ENCODE measurements around the gene NACC2. TPM values are rescaled to one million over a fixed set of nuclear protein-coding genes. Genes with fewer than 3 reads are reported as not detected.

The NACC2 gene
- total and polyA plus RNA-seq, 2 experiments from 2014 or later, result 3.8 to 20.8 TPM

GRCh38 chr9:136119061-136119882, 24.2 kb upstream of the NACC2 start (continued):
- no peak for TF ChIP-seq CREB1 (CRISPR knock-in tag; IDR thresholded peaks at IDR 0.05; ENCODE audit: low read depth)

GRCh38 chr9:136118320-136119060, 23.4 kb upstream of the NACC2 start, which contains the start of gene TMEM250:
TSS of gene TMEM250 (minus strand) at chr9:136118875. CDS start at chr9:136116900, 1,975 bp downstream.
- Histone ChIP-seq H3K36me3 (ENCODE audit: insufficient read depth) (no peaks in the 10 kb centered on the region), H3K27me3 (ENCODE audit: insufficient read depth) (no peaks in the 10 kb centered on the region), H3K4me2 (peak within 1 kb of the TSS; percentile 90), H3F3A (replicated peaks; ENCODE audit: low read depth) (peaks cover 4% of the 10 kb centered on the region; the same call in 1 of the 2 replicates), H3K9me2 (ENCODE audit: insufficient read depth) (no peaks in the 10 kb centered on the region), H3K27ac (ENCODE audit: low read depth) (0 out of 2 replicates have a peak within 1 kb of the TSS, but pooled peaks have one; percentile 19), H3K79me2 (replicated peaks; ENCODE audit: insufficient read depth) (no peaks in the 10 kb centered on the region; the same call in 1 of the 2 replicates), H2AFZ (no peak within 1 kb of the TSS), H3K4me1 (ENCODE audit: insufficient read depth) (peaks cover 4% of the 10 kb centered on the region; the same call in 1 of the 2 replicates), H4K20me1 (replicated peaks; ENCODE audit: insufficient read depth) (no peaks in the 10 kb centered on the region; the same call in 1 of the 2 replicates), H3K4me3 (peak within 1 kb of the TSS; percentile 73)
- Mint-ChIP-seq H3K9me3 (no peaks in the 10 kb centered on the region), H3K4me3 (peak within 1 kb of the TSS; percentile 79), H3K4me1 (no peaks in the 10 kb centered on the region), H3K36me3 (ENCODE audit: low read depth) (peaks cover 8% of the 10 kb centered on the region; the same call in 2 of the 3 replicates), H3K27ac (0 out of 2 replicates have a peak within 1 kb of the TSS, but pooled peaks have one; percentile 84), H3K27me3 (ENCODE audit: insufficient read depth, low read depth, poor library complexity) (peaks cover 13% of the 10 kb centered on the region)
- DNase-seq (ENCODE audit: low spot score) (peak; percentile 94), ATAC-seq (peak; percentile 67)
- TF ChIP-seq POLR2AphosphoS5 (IDR thresholded peaks at IDR 0.05; ENCODE audit: low read depth) (peak; percentile 79), ZNF114 (CRISPR knock-in tag; IDR thresholded peaks at IDR 0.05) (no peak), CTCF (conservative IDR thresholded peaks at IDR 0.05; ENCODE audit: low read depth in 2 of 2) (peak in 1 of 2 experiments; percentile 46; a peak in 2 of 4 replicates), CREB1 (CRISPR knock-in tag; IDR thresholded peaks at IDR 0.05; ENCODE audit: low read depth) (peak; percentile 73), ETS1 (IDR thresholded peaks at IDR 0.05) (peak; percentile 48; the same call in 1 of the 2 replicates)

GRCh38 chr9:136117916-136118319, 22.8 kb upstream of the NACC2 start:
- DNase-seq (ENCODE audit: low spot score), result peak; percentile 35
- peak overlapping the region; percentile 73 for H3K4me3 ChIP-seq
- H2AFZ ChIP-seq, result no peak overlapping the region
- TF ChIP-seq JUNB (IDR thresholded peaks at IDR 0.05; ENCODE audit: unreplicated experiment) (no peak), CTCF (conservative IDR thresholded peaks at IDR 0.05; ENCODE audit: low read depth in 2 of 2) (no peak), STAT1 (IDR thresholded peaks at IDR 0.05; ENCODE audit: unreplicated experiment) (no peak), EZH2phosphoT487 (IDR thresholded peaks at IDR 0.05; ENCODE audit: unreplicated experiment) (no peak), EZH2 (IDR thresholded peaks at IDR 0.05; ENCODE audit: low read depth, unreplicated experiment) (no peak), POLR2AphosphoS5 (IDR thresholded peaks at IDR 0.05; ENCODE audit: low read depth) (no peak), ZNF114 (CRISPR knock-in tag; IDR thresholded peaks at IDR 0.05) (no peak), ETS1 (IDR thresholded peaks at IDR 0.05) (no peak), CREB1 (CRISPR knock-in tag; IDR thresholded peaks at IDR 0.05; ENCODE audit: low read depth) (no peak)

More at GRCh38 chr9:136117916-136118319, 22.8 kb upstream of the NACC2 start:
- no peaks in the 10 kb centered on the region; the same call in 1 of the 2 replicates for H4K20me1 ChIP-seq (replicated peaks; ENCODE audit: insufficient read depth)
- no peaks in the 10 kb centered on the region for H3K36me3 ChIP-seq (ENCODE audit: insufficient read depth)
- no peaks in the 10 kb centered on the region for H3K27me3 ChIP-seq (ENCODE audit: insufficient read depth)
- no peaks in the 10 kb centered on the region for H3K4me1 Mint-ChIP-seq
- no peaks in the 10 kb centered on the region; the same call in 1 of the 2 replicates for H3K79me2 ChIP-seq (replicated peaks; ENCODE audit: insufficient read depth)
- H3F3A ChIP-seq (replicated peaks; ENCODE audit: low read depth), result peaks cover 8% of the 10 kb centered on the region; the same call in 1 of the 2 replicates
- H3K9me3 Mint-ChIP-seq, result no peaks in the 10 kb centered on the region
- H3K27me3 Mint-ChIP-seq (ENCODE audit: insufficient read depth, low read depth, poor library complexity), result peaks cover 11% of the 10 kb centered on the region
- ATAC-seq, result peak; percentile 4
- H3K4me1 ChIP-seq (ENCODE audit: insufficient read depth), result peaks cover 4% of the 10 kb centered on the region; the same call in 1 of the 2 replicates
- no peaks in the 10 kb centered on the region for H3K9me2 ChIP-seq (ENCODE audit: insufficient read depth)
- H3K36me3 Mint-ChIP-seq (ENCODE audit: low read depth), result peaks cover 11% of the 10 kb centered on the region; the same call in 2 of the 3 replicates
- H3K4me2 ChIP-seq, result peak overlapping the region; percentile 90
- 0 out of 2 replicates have a peak overlapping the region, but pooled peaks have one; percentile 84 for H3K27ac Mint-ChIP-seq
- H3K27ac ChIP-seq (ENCODE audit: low read depth), result no peak overlapping the region
- H3K4me3 Mint-ChIP-seq, result peak overlapping the region; percentile 79
